Muscle of leg (tissue), 11 donors: ENCODE measurements around the gene XYLT1. TPM values are rescaled to one million over a fixed set of nuclear protein-coding genes. Genes with fewer than 3 reads are reported as not detected.

Experiments
- DNase-seq: peaks from one replicate; pipeline ENCODE4 v3.0.0; 2013
- H3K27ac ChIP-seq: one replicate; pipeline ENCODE4 v1.5.1; 2013; ENCODE audit warnings: mild to moderate bottlenecking, low read length, control low read depth
- H3K27me3 ChIP-seq: one replicate; pipeline ENCODE4 v1.6.1; 2013; ENCODE audit warnings: low read length; ENCODE audit not compliant: control insufficient read depth, insufficient read depth
- H3K36me3 ChIP-seq: one replicate; pipeline ENCODE4 v1.6.1; 2013; ENCODE audit warnings: low read length; ENCODE audit not compliant: control insufficient read depth, insufficient read depth
- H3K4me1 ChIP-seq: one replicate; pipeline ENCODE4 v1.6.1; 2013; ENCODE audit warnings: low read length; ENCODE audit not compliant: control insufficient read depth, insufficient read depth
- H3K4me3 ChIP-seq: one replicate; pipeline ENCODE4 v1.5.1; 2013; ENCODE audit warnings: low read length, control low read depth
- H3K9me3 ChIP-seq: replicated peaks from 2 replicates; pipeline ENCODE4 v1.6.1; 2013; ENCODE audit warnings: low read depth, low read length; ENCODE audit not compliant: control insufficient read depth
- WGBS: methylation state at CpG from one replicate; pipeline ENCODE4 v1.1.5; 2013; ENCODE audit warnings: missing lambda C conversion rate; ENCODE audit not compliant: insufficient coverage; 5-methylcytosine and 5-hydroxymethylcytosine counted together
- polyA plus RNA-seq, 8 donors: library from polyadenylated mRNA; unstranded; fragments of 120-200 nt; gene quantifications; one replicate each; pipeline versions ENCODE4 v1.2.1 to v1.2.3, GENCODE V29; 2013; ENCODE audit warnings: inconsistent platforms in 1 of 8, low replicate concordance in 1 of 8; ENCODE audit not compliant: insufficient read length in 8 of 8, insufficient read depth in 1 of 8
- total RNA-seq: library from RNA; stranded (reverse); fragments of 120-200 nt; gene quantifications from one replicate; pipeline ENCODE4 v1.2.4, GENCODE V29; 2013

Gene XYLT1
- total and polyA plus RNA-seq, 9 donors: 4.3 to 9.7 (median 5.3) TPM

DNA sequence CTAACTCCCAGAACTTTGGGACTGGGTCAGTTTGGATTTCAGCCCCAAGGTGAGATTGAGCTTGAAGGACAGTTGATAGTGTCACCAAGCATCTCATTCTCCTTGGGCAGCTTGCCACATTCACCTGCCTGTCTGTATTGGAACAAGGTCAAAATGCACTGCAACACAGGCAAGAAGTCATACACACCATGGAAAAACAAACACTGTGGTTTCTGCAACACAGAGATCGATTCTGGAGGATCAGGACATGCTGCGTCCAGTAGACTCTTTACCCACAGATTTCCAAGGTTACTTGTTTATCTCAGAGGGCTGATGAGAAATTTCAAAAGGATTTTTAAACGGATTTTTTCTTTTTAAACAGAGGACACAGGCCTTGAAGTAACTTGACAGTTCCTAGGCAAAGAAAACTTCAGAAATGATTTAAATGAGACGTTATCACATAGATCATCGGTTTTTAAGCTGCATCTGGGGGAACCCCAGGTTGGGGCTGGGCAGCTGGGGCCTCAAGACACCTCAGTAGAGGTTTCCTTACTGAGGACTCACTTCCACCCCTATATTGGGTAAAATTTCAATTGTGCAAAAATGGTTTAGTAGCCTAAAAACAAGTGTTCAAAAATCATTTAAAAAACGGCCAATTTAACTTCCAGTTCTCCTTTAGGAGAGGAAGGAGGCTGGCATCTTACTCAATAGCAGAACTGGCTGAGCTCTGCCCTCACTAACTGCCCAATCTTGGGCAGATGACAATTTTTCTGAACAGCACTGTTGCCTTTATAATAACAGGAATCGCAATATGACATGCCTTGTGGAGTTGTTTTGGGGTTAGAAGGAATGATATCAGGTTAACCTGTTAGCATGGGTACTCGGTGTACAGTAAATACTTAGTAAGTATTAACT lies 299.3 kb downstream of the XYLT1 start:
- WGBS: 83% methylated on average over 3 of the region's 8 CpGs
- no peaks in the 10 kb centered on the region for H3K36me3 ChIP-seq
- DNase-seq: peak; percentile 24
- H3K4me1 ChIP-seq: no peaks in the 10 kb centered on the region
- no peak overlapping the region for H3K4me3 ChIP-seq
- no peaks in the 10 kb centered on the region for H3K9me3 ChIP-seq
- H3K27ac ChIP-seq: no peak overlapping the region
- no peaks in the 10 kb centered on the region for H3K27me3 ChIP-seq

- H3K27me3 ChIP-seq: no peaks in the 10 kb centered on the region
- H3K4me3 ChIP-seq: no peak overlapping the region
- WGBS: 100% methylated on average over 1 of the region's 3 CpGs
- DNase-seq: no peak
- no peaks in the 10 kb centered on the region for H3K4me1 ChIP-seq
- no peaks in the 10 kb centered on the region for H3K36me3 ChIP-seq
- H3K27ac ChIP-seq: no peak overlapping the region
- H3K9me3 ChIP-seq: no peaks in the 10 kb centered on the region
These were observed 300.3 kb downstream of the XYLT1 start for GRCh38 chr16:17170435-17170834.

GRCh38 chr16:17168181-17168580 lies 302.6 kb downstream of the XYLT1 start:
- WGBS: no CpG with 5 or more reads among the region's 5 CpGs
- no peaks in the 10 kb centered on the region for H3K4me1 ChIP-seq
- no peak overlapping the region for H3K4me3 ChIP-seq
- H3K9me3 ChIP-seq: no peaks in the 10 kb centered on the region
- H3K27ac ChIP-seq: no peak overlapping the region
- no peaks in the 10 kb centered on the region for H3K36me3 ChIP-seq
- H3K27me3 ChIP-seq: no peaks in the 10 kb centered on the region
- no peak for DNase-seq

- no peaks in the 10 kb centered on the region for H3K9me3 ChIP-seq
- no peaks in the 10 kb centered on the region for H3K36me3 ChIP-seq
- H3K27ac ChIP-seq: no peak overlapping the region
- H3K4me1 ChIP-seq: no peaks in the 10 kb centered on the region
- peaks cover 2% of the 10 kb centered on the region for H3K27me3 ChIP-seq
- 56% methylated on average over 3 of the region's 4 CpGs for WGBS
- peak; percentile 7 for DNase-seq
- no peak overlapping the region for H3K4me3 ChIP-seq
These were observed 304.7 kb downstream of the XYLT1 start for GRCh38 chr16:17166095-17166494.

GRCh38 chr16:17162560-17162959 lies 308.2 kb downstream of the XYLT1 start:
- no CpG with 5 or more reads among the region's 3 CpGs for WGBS
- Histone ChIP-seq H3K9me3 (no peaks in the 10 kb centered on the region), H3K36me3 (no peaks in the 10 kb centered on the region), H3K27me3 (peaks cover 2% of the 10 kb centered on the region), H3K4me3 (no peak overlapping the region), H3K4me1 (no peaks in the 10 kb centered on the region), H3K27ac (no peak overlapping the region)
- DNase-seq: no peak

GRCh38 chr16:17160920-17161431 lies 309.8 kb downstream of the XYLT1 start:
- WGBS: 45% methylated on average over 10 of the region's 17 CpGs
- H3K36me3 ChIP-seq: no peaks in the 10 kb centered on the region
- no peaks in the 10 kb centered on the region for H3K9me3 ChIP-seq

DNA sequence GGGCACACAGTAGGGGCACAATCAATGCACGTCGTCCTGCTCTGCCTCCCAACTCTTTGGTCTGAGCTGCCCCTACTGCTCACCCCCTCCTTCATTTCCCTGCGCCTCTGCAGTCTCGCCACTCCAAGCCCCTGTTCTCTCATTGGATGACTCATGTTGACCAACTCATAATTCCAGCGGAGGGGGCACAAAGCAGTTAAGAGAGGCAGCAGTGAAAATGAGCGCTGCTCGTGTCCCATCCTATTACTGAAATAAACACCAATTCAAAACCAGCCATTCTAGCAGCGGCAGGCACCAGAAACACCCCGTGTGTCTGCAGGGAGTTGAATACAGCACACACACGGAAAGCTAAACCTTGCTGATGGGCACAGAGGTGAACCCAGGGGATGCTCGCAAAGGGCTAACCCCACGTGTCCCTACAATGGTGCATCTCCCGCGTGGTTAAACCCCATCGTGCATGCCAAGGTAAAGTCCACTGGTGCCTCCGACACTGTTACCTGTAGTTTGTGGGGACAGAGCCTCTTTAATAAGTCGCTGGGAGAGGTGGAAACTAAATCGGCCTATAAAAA lies 310.4 kb downstream of the XYLT1 start:
- no peak for DNase-seq
- H3K27ac ChIP-seq: no peak overlapping the region
- no peaks in the 10 kb centered on the region for H3K36me3 ChIP-seq
- H3K4me3 ChIP-seq: no peak overlapping the region
- WGBS: 47% methylated on average over 12 of the region's 18 CpGs
- no peaks in the 10 kb centered on the region for H3K4me1 ChIP-seq
- peaks cover 2% of the 10 kb centered on the region for H3K27me3 ChIP-seq
- no peaks in the 10 kb centered on the region for H3K9me3 ChIP-seq

More at GRCh38 chr16:17160920-17161431, 309.8 kb downstream of the XYLT1 start:
- DNase-seq: no peak
- H3K27me3 ChIP-seq: peaks cover 2% of the 10 kb centered on the region
- H3K27ac ChIP-seq: no peak overlapping the region
- no peak overlapping the region for H3K4me3 ChIP-seq
- H3K4me1 ChIP-seq: no peaks in the 10 kb centered on the region

- peaks cover 2% of the 10 kb centered on the region for H3K27me3 ChIP-seq
- H3K4me1 ChIP-seq: no peaks in the 10 kb centered on the region
- DNase-seq: no peak
These were observed 311.1 kb downstream of the XYLT1 start for GRCh38 chr16:17159617-17160016.

DNA sequence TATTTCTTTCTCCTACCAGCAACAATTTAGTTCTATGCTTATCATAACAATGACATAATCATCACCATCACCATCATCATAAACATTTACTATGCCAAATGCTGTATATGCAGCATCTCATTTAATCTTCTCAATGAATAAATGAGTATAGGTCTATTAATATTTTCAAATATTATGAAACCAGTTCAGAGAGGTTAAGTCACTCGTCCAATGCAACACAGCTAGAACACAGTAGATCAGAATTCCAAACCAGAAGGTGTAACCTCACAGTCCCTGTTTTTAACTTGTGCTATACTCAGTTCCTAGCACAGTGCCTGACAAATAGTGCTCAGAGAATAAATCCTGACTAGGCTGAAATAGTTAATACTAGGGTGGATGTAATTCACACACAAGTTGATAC lies 314.8 kb downstream of the XYLT1 start:
- no CpG with 5 or more reads among the region's 1 CpG for WGBS
- Histone ChIP-seq H3K36me3 (no peaks in the 10 kb centered on the region), H3K4me1 (no peaks in the 10 kb centered on the region), H3K9me3 (no peaks in the 10 kb centered on the region), H3K27ac (no peak overlapping the region), H3K4me3 (no peak overlapping the region), H3K27me3 (no peaks in the 10 kb centered on the region)
- DNase-seq: no peak

More at GRCh38 chr16:17159617-17160016, 311.1 kb downstream of the XYLT1 start:
- no peak overlapping the region for H3K27ac ChIP-seq
- H3K9me3 ChIP-seq: no peaks in the 10 kb centered on the region
- H3K4me3 ChIP-seq: no peak overlapping the region
- no peaks in the 10 kb centered on the region for H3K36me3 ChIP-seq
- 72% methylated on average over 8 of the region's 12 CpGs for WGBS

DNA sequence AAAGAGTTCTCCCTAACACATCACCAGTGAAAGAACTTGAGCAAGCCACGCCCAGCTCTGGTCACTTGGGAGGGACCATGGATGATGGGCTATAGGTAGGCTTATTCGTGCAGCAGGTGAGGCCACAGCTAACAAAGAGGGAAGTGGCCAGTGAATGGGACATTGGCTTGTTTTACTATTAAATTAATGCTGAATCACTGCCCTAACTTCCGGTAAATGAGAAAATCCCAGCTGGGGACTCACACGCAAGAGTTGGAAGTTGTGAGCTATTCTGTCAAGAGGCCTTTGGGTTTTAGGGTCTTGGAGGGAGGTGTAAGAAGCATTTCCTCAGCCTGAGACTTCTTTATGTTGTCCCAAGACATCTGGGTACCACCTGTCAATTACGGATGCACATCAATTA lies 315.3 kb downstream of the XYLT1 start:
- H3K9me3 ChIP-seq: no peaks in the 10 kb centered on the region
- H3K27ac ChIP-seq: no peak overlapping the region
- 82% methylated on average over 1 of the region's 5 CpGs for WGBS
- H3K36me3 ChIP-seq: no peaks in the 10 kb centered on the region
- H3K4me3 ChIP-seq: no peak overlapping the region
- DNase-seq: no peak
- no peaks in the 10 kb centered on the region for H3K4me1 ChIP-seq
- no peaks in the 10 kb centered on the region for H3K27me3 ChIP-seq
